Caco-2 (cell line): ENCODE data around the gene SIK2. TPM values are rescaled to one million over a fixed set of nuclear protein-coding genes. Genes with fewer than 3 reads are reported as not detected.

Source experiments
- BruUV-seq: library from RNA; stranded (reverse); fragments of 400-500 nt; replicated peaks from 2 replicates; lab custom pipeline; 2021; lab: Mats Ljungman, UMichigan
- CTCF ChIA-PET: fragments of 300-600 bp; sonication (Branson Sonifier 250); formaldehyde crosslinking; loops from one replicate; lab custom pipeline; 2022; ENCODE audit warnings: antibody characterized with exemption; lab: Charles Lee
- POLR2A ChIA-PET: fragments of 300-600 bp; sonication (Branson Sonifier 250); formaldehyde crosslinking; loops from one replicate; lab custom pipeline; 2022; ENCODE audit warnings: antibody characterized with exemption; lab: Charles Lee
- DNase-seq, 2 experiments: peaks; one replicate each; pipeline versions ENCODE4 v3.0.0 to v3.0.0-alpha.2; 2020 to 2022
- H3K27me3 ChIP-seq: replicated peaks from 2 replicates; pipeline ENCODE4 v1.6.0; 2011; ENCODE audit warnings: low read length; ENCODE audit not compliant: control insufficient read depth, insufficient read depth
- H3K36me3 ChIP-seq: 2 replicates; pipeline ENCODE4 v1.5.1; 2011; ENCODE audit warnings: low read length; ENCODE audit not compliant: control insufficient read depth, insufficient read depth
- H3K4me1 ChIP-seq: fragments of 250-450 bp; sonication (Bioruptor Pico); 2 replicates; pipeline ENCODE4 v1.5.1; 2020; ENCODE audit warnings: mild to moderate bottlenecking
- H3K4me3 ChIP-seq: 2 replicates; pipeline ENCODE4 v1.5.1; 2011; ENCODE audit warnings: low read depth, mild to moderate bottlenecking, control low read depth, low read length
- H3K9me3 ChIP-seq: fragments of 250-450 bp; sonication (Bioruptor Pico); 2 replicates; pipeline ENCODE4 v1.5.1; 2020; ENCODE audit warnings: mild to moderate bottlenecking, moderate library complexity
- H3K27ac Mint-ChIP-seq: one replicate; pipeline ENCODE4 v1.8.0; 2022; ENCODE audit warnings: mixed read lengths; ENCODE audit not compliant: unreplicated experiment
- H3K27me3 Mint-ChIP-seq: one replicate; pipeline ENCODE4 v1.8.0; 2022; ENCODE audit warnings: mixed read lengths; ENCODE audit not compliant: insufficient read depth, unreplicated experiment
- H3K36me3 Mint-ChIP-seq: one replicate; pipeline ENCODE4 v1.8.0; 2022; ENCODE audit warnings: mild to moderate bottlenecking, mixed read lengths; ENCODE audit not compliant: insufficient read depth, unreplicated experiment
- H3K4me1 Mint-ChIP-seq: one replicate; pipeline ENCODE4 v1.8.0; 2022; ENCODE audit warnings: low read depth, mixed read lengths; ENCODE audit not compliant: unreplicated experiment
- H3K4me3 Mint-ChIP-seq: one replicate; pipeline ENCODE4 v1.8.0; 2022; ENCODE audit warnings: mild to moderate bottlenecking, moderate library complexity, mixed read lengths; ENCODE audit not compliant: unreplicated experiment
- H3K9me3 Mint-ChIP-seq: one replicate; pipeline ENCODE4 v1.8.0; 2022; ENCODE audit warnings: mixed read lengths; ENCODE audit not compliant: unreplicated experiment
- intact Hi-C: fragments of 100-400 bp; cut with micrococcal nuclease; formaldehyde crosslinking; loops from one replicate; pipeline ENCODE4 v1.10.0; 2022; ENCODE audit not compliant: unreplicated experiment
- total RNA-seq: library from RNA; stranded (reverse); gene quantifications from 2 replicates; pipeline ENCODE4 v1.2.3, GENCODE V29; 2022
- TF ChIP-seq, protein P1 (sequence below), 2 experiments: fragments of 200-600 bp in 1 of 2; IDR thresholded peaks; 1 replicate in 1 of 2; 2 replicates in 1 of 2; pipeline versions ENCODE4 v1.5.1 to v1.8.0; 2011 to 2022; ENCODE audit warnings: antibody characterized with exemption in 1 of 2, control low read depth in 1 of 2, inconsistent platforms in 1 of 2, low read depth in 1 of 2, low read length in 1 of 2, mild to moderate bottlenecking in 1 of 2, moderate library complexity in 1 of 2; ENCODE audit not compliant: insufficient read depth in 1 of 2, severe bottlenecking in 1 of 2, unreplicated experiment in 1 of 2

Gene SIK2
- total RNA-seq, 1 experiment from 2014 or later, result 40.2 TPM

GRCh38 chr11:111684251-111684650 lies 82.0 kb downstream of the SIK2 start:
- intact Hi-C loops, result no loop called here
- peaks cover 12% of the 10 kb centered on the region for H3K4me1 Mint-ChIP-seq
- Histone ChIP-seq H3K9me3 (no peaks in the 10 kb centered on the region), H3K36me3 (peaks cover 4% of the 10 kb centered on the region; the same call in 1 of the 2 replicates), H3K4me1 (0 out of 2 replicates have a peak, but pooled peaks cover 3% of the 10 kb centered on the region), H3K27me3 (no peaks in the 10 kb centered on the region), H3K4me3 (no peak overlapping the region)
- no peaks in the 10 kb centered on the region for H3K27me3 Mint-ChIP-seq
- no peak overlapping the region for H3K4me3 Mint-ChIP-seq
- no peak overlapping the region for H3K27ac Mint-ChIP-seq
- TF ChIP-seq, protein P1, sequence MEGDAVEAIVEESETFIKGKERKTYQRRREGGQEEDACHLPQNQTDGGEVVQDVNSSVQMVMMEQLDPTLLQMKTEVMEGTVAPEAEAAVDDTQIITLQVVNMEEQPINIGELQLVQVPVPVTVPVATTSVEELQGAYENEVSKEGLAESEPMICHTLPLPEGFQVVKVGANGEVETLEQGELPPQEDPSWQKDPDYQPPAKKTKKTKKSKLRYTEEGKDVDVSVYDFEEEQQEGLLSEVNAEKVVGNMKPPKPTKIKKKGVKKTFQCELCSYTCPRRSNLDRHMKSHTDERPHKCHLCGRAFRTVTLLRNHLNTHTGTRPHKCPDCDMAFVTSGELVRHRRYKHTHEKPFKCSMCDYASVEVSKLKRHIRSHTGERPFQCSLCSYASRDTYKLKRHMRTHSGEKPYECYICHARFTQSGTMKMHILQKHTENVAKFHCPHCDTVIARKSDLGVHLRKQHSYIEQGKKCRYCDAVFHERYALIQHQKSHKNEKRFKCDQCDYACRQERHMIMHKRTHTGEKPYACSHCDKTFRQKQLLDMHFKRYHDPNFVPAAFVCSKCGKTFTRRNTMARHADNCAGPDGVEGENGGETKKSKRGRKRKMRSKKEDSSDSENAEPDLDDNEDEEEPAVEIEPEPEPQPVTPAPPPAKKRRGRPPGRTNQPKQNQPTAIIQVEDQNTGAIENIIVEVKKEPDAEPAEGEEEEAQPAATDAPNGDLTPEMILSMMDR (IDR thresholded peaks at IDR 0.05; ENCODE audit: insufficient read depth in 1 of 2, low read depth in 1 of 2, low read length in 1 of 2, severe bottlenecking in 1 of 2, unreplicated experiment in 1 of 2), result no peak
- BruUV-seq, result no TSS peak
- peaks cover 15% of the 10 kb centered on the region for H3K36me3 Mint-ChIP-seq
- CTCF ChIA-PET, result no interaction called here
- H3K9me3 Mint-ChIP-seq, result no peaks in the 10 kb centered on the region
- POLR2A ChIA-PET, result no interaction called here
- no peak for DNase-seq

- no peak for DNase-seq
- intact Hi-C loops, result loop anchor here (2.0 kb wide), 2 partner anchors 65 to 83 kb away; no protein-coding TSS in a partner anchor
- TF ChIP-seq, protein P1 (IDR thresholded peaks at IDR 0.05; ENCODE audit: insufficient read depth in 1 of 2, low read depth in 1 of 2, low read length in 1 of 2, severe bottlenecking in 1 of 2, unreplicated experiment in 1 of 2), result no peak
- H3K4me1 ChIP-seq, result 0 out of 2 replicates have a peak, but pooled peaks cover 3% of the 10 kb centered on the region
- BruUV-seq, result no TSS peak
- POLR2A ChIA-PET, result no interaction called here
- CTCF ChIA-PET, result interaction anchor here (0.7 kb wide), 1 partner anchor 154 kb away, joined by 10 read pairs; no protein-coding TSS in a partner anchor
- Mint-ChIP-seq H3K36me3 (peaks cover 10% of the 10 kb centered on the region), H3K4me3 (no peak overlapping the region), H3K4me1 (peaks cover 25% of the 10 kb centered on the region), H3K27ac (no peak overlapping the region), H3K9me3 (no peaks in the 10 kb centered on the region), H3K27me3 (no peaks in the 10 kb centered on the region)
- H3K9me3 ChIP-seq, result no peaks in the 10 kb centered on the region
- peaks cover 4% of the 10 kb centered on the region; the same call in 1 of the 2 replicates for H3K36me3 ChIP-seq
- H3K27me3 ChIP-seq, result no peaks in the 10 kb centered on the region
- no peak overlapping the region for H3K4me3 ChIP-seq
These were observed 85.8 kb downstream of the SIK2 start for GRCh38 chr11:111688013-111688412.

DNA sequence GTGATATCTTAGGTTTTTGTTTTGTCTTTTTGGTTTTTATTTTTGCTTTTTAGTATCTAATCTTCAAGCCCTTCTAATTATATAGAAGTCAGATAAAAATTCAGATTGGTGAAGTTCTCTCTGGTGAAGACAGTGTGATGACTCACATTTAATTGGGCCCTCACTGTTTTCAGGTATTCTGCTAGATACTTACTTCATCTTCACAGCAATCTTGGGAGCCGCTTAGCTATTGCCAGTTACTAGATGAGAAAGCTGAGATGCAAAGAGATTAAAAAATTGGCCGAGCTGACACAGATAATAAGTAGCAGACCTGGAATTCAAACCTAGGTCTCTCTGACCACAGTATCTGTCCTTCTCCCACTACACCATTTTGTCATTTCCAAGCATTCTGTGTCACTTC lies 88.9 kb downstream of the SIK2 start:
- 0 out of 2 replicates have a peak, but pooled peaks cover 7% of the 10 kb centered on the region for H3K4me1 ChIP-seq
- H3K36me3 ChIP-seq, result peaks cover 4% of the 10 kb centered on the region; the same call in 1 of the 2 replicates
- intact Hi-C loops, result no loop called here
- Mint-ChIP-seq H3K9me3 (no peaks in the 10 kb centered on the region), H3K4me1 (peaks cover 25% of the 10 kb centered on the region), H3K36me3 (peaks cover 16% of the 10 kb centered on the region), H3K27ac (no peak overlapping the region), H3K27me3 (no peaks in the 10 kb centered on the region), H3K4me3 (no peak overlapping the region)
- no peaks in the 10 kb centered on the region for H3K27me3 ChIP-seq
- H3K9me3 ChIP-seq, result no peaks in the 10 kb centered on the region
- no peak for DNase-seq
- CTCF ChIA-PET, result no interaction called here
- H3K4me3 ChIP-seq, result no peak overlapping the region
- TF ChIP-seq, protein P1 (IDR thresholded peaks at IDR 0.05; ENCODE audit: insufficient read depth in 1 of 2, low read depth in 1 of 2, low read length in 1 of 2, severe bottlenecking in 1 of 2, unreplicated experiment in 1 of 2), result no peak
- BruUV-seq, result no TSS peak
- POLR2A ChIA-PET, result no interaction called here
